Neural cell (in vitro differentiated cells): ENCODE measurements around the gene FAM240A. TPM values are rescaled to one million over a fixed set of nuclear protein-coding genes. Genes with fewer than 3 reads are reported as not detected.

Source experiments
- H2AFZ ChIP-seq: fragments of 200-600, 300-800 bp; sonication (generic), shearing (Covaris generic); 2 replicates; pipeline ENCODE4 v1.6.0; 2014; ENCODE audit warnings: low read depth, mild to moderate bottlenecking, antibody characterized with exemption, low read length, moderate library complexity
- H3F3A ChIP-seq: fragments of 200-600 bp; shearing (Covaris generic); 2 replicates; pipeline ENCODE4 v1.6.1; 2016; ENCODE audit warnings: mild to moderate bottlenecking, moderate library complexity, mixed read lengths, antibody characterized with exemption, low read length; ENCODE audit not compliant: insufficient read depth, poor library complexity, severe bottlenecking
- H3K27ac ChIP-seq: fragments of 200-600, 300-800 bp; sonication (generic), shearing (Covaris generic); 2 replicates; pipeline ENCODE4 v1.5.1; 2014; ENCODE audit warnings: mild to moderate bottlenecking, low read length, moderate library complexity
- H3K27me3 ChIP-seq: fragments of 300-800, 200-600 bp; sonication (generic), shearing (Covaris generic); 2 replicates; pipeline ENCODE4 v1.6.0; 2014; ENCODE audit warnings: mild to moderate bottlenecking, low read depth, low read length, moderate library complexity; ENCODE audit not compliant: insufficient read depth
- H3K36me3 ChIP-seq: fragments of 300-800, 200-600 bp; sonication (generic), shearing (Covaris generic); 2 replicates; pipeline ENCODE4 v1.5.1; 2014; ENCODE audit warnings: mild to moderate bottlenecking, antibody characterized with exemption, low read length, moderate library complexity; ENCODE audit not compliant: insufficient read depth
- H3K4me2 ChIP-seq: fragments of 300-800, 200-600 bp; sonication (generic), shearing (Covaris generic); 2 replicates; pipeline ENCODE4 v1.6.0; 2014; ENCODE audit warnings: mild to moderate bottlenecking, low read length
- H3K4me3 ChIP-seq: fragments of 300-800, 200-600 bp; sonication (generic), shearing (Covaris generic); 2 replicates; pipeline ENCODE4 v1.5.1; 2014; ENCODE audit warnings: mild to moderate bottlenecking, low read length, moderate library complexity
- H3K79me2 ChIP-seq: fragments of 200-600 bp; shearing (Covaris generic); replicated peaks from 2 replicates; pipeline ENCODE4 v1.6.0; 2014; ENCODE audit warnings: mild to moderate bottlenecking, low read length, moderate library complexity; ENCODE audit not compliant: insufficient read depth
- H3K9ac ChIP-seq: fragments of 300-800, 200-600 bp; sonication (generic), shearing (Covaris generic); 2 replicates; pipeline ENCODE4 v1.6.1; 2016; ENCODE audit warnings: mild to moderate bottlenecking, low read length, mixed read lengths
- H3K9me2 ChIP-seq: fragments of 200-600 bp; shearing (Covaris generic); 2 replicates; pipeline ENCODE4 v1.6.1; 2016; ENCODE audit warnings: mild to moderate bottlenecking, low read length, mixed read lengths; ENCODE audit not compliant: insufficient read depth
- H3K9me3 ChIP-seq: fragments of 200-600, 300-800 bp; sonication (generic), shearing (Covaris generic); 2 replicates; pipeline ENCODE4 v1.6.1; 2016; ENCODE audit warnings: mild to moderate bottlenecking, mixed run types, low read length, moderate library complexity, mixed read lengths
- H4K20me1 ChIP-seq: fragments of 200-600 bp; shearing (Covaris generic); 2 replicates; pipeline ENCODE4 v1.6.1; 2016; ENCODE audit warnings: mild to moderate bottlenecking, mixed run types; ENCODE audit not compliant: insufficient read depth
- CTCF ChIP-seq: fragments of 450-650 bp; IDR thresholded peaks from 2 replicates; pipeline ENCODE4 v1.5.1; 2014; ENCODE audit warnings: antibody characterized with exemption, mild to moderate bottlenecking, moderate library complexity; ENCODE audit not compliant: poor library complexity, severe bottlenecking
- EP300 ChIP-seq: fragments of 450-650 bp; conservative IDR thresholded peaks from 2 replicates; pipeline ENCODE4 v1.6.1; 2014; ENCODE audit warnings: antibody characterized with exemption, mild to moderate bottlenecking, moderate library complexity; ENCODE audit not compliant: poor library complexity, severe bottlenecking
- EZH2 ChIP-seq: fragments of 200-600, 300-800 bp; shearing (Covaris generic), sonication (generic); IDR thresholded peaks from 2 replicates; pipeline ENCODE4 v1.6.1; 2014; ENCODE audit warnings: antibody characterized with exemption, low read length, borderline replicate concordance, mild to moderate bottlenecking; ENCODE audit not compliant: insufficient read depth, poor library complexity, severe bottlenecking
- MXI1 ChIP-seq: fragments of 450-650 bp; conservative IDR thresholded peaks from 2 replicates; pipeline ENCODE4 v1.6.1; 2014; ENCODE audit warnings: antibody characterized with exemption, mild to moderate bottlenecking; ENCODE audit not compliant: poor library complexity, severe bottlenecking
- POLR2AphosphoS5 ChIP-seq: IDR thresholded peaks from 2 replicates; pipeline ENCODE4 v1.6.1; 2012
- RAD21 ChIP-seq: fragments of 450-650 bp; conservative IDR thresholded peaks from 2 replicates; pipeline ENCODE4 v1.6.1; 2014; ENCODE audit warnings: antibody characterized with exemption, mild to moderate bottlenecking, moderate library complexity
- REST ChIP-seq: IDR thresholded peaks from 2 replicates; pipeline ENCODE4 v1.6.1; 2012; ENCODE audit warnings: borderline replicate concordance
- SMC3 ChIP-seq: fragments of 450-650 bp; conservative IDR thresholded peaks from 2 replicates; pipeline ENCODE4 v1.6.1; 2014; ENCODE audit warnings: antibody characterized with exemption, mild to moderate bottlenecking, moderate library complexity; ENCODE audit not compliant: poor library complexity
- TAF1 ChIP-seq: IDR thresholded peaks from 2 replicates; pipeline ENCODE4 v1.6.1; 2012; ENCODE audit warnings: low read depth
- polyA plus RNA-seq: library from polyadenylated mRNA; depleted of rRNA; stranded (reverse); fragments of >200 nt; gene quantifications from 2 replicates; pipeline ENCODE4 v1.2.3, GENCODE V29; 2014

FAM240A gene
- polyA plus RNA-seq, 1 donor from 2014 or later, result not detected

- Histone ChIP-seq H3K36me3 (no peaks in the 10 kb centered on the region), H3K27me3 (no peaks in the 10 kb centered on the region), H4K20me1 (no peaks in the 10 kb centered on the region), H3K9me2 (no peaks in the 10 kb centered on the region), H3K9ac (no peak overlapping the region), H3K4me3 (no peak overlapping the region), H3K79me2 (no peaks in the 10 kb centered on the region), H3K9me3 (no peaks in the 10 kb centered on the region), H3F3A (no peaks in the 10 kb centered on the region), H3K4me2 (no peak overlapping the region), H2AFZ (no peak overlapping the region), H3K27ac (no peak overlapping the region)
- TF ChIP-seq REST (no peak), EP300 (no peak), POLR2AphosphoS5 (no peak), CTCF (no peak), EZH2 (no peak), MXI1 (no peak), SMC3 (no peak), TAF1 (no peak), RAD21 (no peak)
These were observed 35.8 kb downstream of the FAM240A start for GRCh38 chr3:46648096-46648495.

- H3K4me2 ChIP-seq, result no peak overlapping the region
- TF ChIP-seq TAF1, result no peak
- no peaks in the 10 kb centered on the region for H3K9me2 ChIP-seq
- no peaks in the 10 kb centered on the region for H3K9me3 ChIP-seq
- no peaks in the 10 kb centered on the region for H3F3A ChIP-seq
- H4K20me1 ChIP-seq, result no peaks in the 10 kb centered on the region
- H3K79me2 ChIP-seq, result no peaks in the 10 kb centered on the region
- no peaks in the 10 kb centered on the region for H3K27me3 ChIP-seq
- no peak overlapping the region for H3K9ac ChIP-seq
- H3K27ac ChIP-seq, result no peak overlapping the region
- H3K36me3 ChIP-seq, result no peaks in the 10 kb centered on the region
- no peak overlapping the region for H2AFZ ChIP-seq
- H3K4me3 ChIP-seq, result no peak overlapping the region
These were observed 37.1 kb downstream of the FAM240A start for GRCh38 chr3:46649436-46649835.

- no peaks in the 10 kb centered on the region for H3K36me3 ChIP-seq
- no peaks in the 10 kb centered on the region for H3K27me3 ChIP-seq
- no peaks in the 10 kb centered on the region for H3K9me3 ChIP-seq
- H2AFZ ChIP-seq, result no peak overlapping the region
- no peaks in the 10 kb centered on the region for H4K20me1 ChIP-seq
- no peaks in the 10 kb centered on the region for H3F3A ChIP-seq
- no peaks in the 10 kb centered on the region for H3K9me2 ChIP-seq
- no peak overlapping the region for H3K4me3 ChIP-seq
- no peaks in the 10 kb centered on the region for H3K79me2 ChIP-seq
- H3K27ac ChIP-seq, result no peak overlapping the region
- no peak overlapping the region for H3K4me2 ChIP-seq
- no peak for TF ChIP-seq CTCF
- TF ChIP-seq TAF1, result no peak
- TF ChIP-seq POLR2AphosphoS5, result no peak
- TF ChIP-seq RAD21, result no peak
- TF ChIP-seq MXI1, result no peak
- TF ChIP-seq EP300, result no peak
- no peak overlapping the region for H3K9ac ChIP-seq
These were observed 38.8 kb downstream of the FAM240A start for GRCh38 chr3:46651084-46651483.
